ENCODE measurements around the gene PRIM2.
"Not testable (repeated sequence)": the region's sequence is repeated elsewhere in the genome, so short reads cannot be mapped to it uniquely, and the experiment has no call there.

DNA sequence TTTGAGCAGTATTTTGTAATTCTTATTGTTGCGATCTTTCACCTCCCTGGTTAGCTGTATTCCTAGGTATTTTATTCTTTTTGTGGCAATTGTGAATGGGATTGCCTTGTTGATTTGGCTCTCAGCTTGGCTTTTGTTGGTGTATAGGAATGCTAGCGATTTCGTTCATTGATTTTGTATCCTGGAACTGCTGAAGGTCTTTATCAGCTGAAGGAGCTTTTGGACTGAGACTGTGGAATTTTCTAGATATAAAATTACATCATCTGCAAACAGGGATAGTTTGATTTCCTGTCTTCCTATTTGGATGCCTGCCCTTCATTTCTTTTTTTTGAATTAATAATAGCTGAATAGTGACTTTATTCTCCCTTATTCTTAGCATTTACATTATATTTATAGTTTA is 74.6 kb downstream of the PRIM2 start:
- TF ChIP-seq, protein P1, sequence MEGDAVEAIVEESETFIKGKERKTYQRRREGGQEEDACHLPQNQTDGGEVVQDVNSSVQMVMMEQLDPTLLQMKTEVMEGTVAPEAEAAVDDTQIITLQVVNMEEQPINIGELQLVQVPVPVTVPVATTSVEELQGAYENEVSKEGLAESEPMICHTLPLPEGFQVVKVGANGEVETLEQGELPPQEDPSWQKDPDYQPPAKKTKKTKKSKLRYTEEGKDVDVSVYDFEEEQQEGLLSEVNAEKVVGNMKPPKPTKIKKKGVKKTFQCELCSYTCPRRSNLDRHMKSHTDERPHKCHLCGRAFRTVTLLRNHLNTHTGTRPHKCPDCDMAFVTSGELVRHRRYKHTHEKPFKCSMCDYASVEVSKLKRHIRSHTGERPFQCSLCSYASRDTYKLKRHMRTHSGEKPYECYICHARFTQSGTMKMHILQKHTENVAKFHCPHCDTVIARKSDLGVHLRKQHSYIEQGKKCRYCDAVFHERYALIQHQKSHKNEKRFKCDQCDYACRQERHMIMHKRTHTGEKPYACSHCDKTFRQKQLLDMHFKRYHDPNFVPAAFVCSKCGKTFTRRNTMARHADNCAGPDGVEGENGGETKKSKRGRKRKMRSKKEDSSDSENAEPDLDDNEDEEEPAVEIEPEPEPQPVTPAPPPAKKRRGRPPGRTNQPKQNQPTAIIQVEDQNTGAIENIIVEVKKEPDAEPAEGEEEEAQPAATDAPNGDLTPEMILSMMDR (IDR thresholded peaks at IDR 0.05; ENCODE audit: poor library complexity), result not testable (repeated sequence)
- TF ChIP-seq EZH2 (IDR thresholded peaks at IDR 0.05; ENCODE audit: borderline replicate concordance); EZH2phosphoT487 (IDR thresholded peaks at IDR 0.05; ENCODE audit: low read depth, severe bottlenecking, unreplicated experiment): not testable (repeated sequence)

Data from hepatocyte (in vitro differentiated cells).